Muscle of arm (tissue), 12 donors: ENCODE data around the gene ZBTB3. TPM values are rescaled to one million over a fixed set of nuclear protein-coding genes. Genes with fewer than 3 reads are reported as not detected.
A peak's percentile ranks its signal among the peaks of the same experiment; 100 is the strongest.
"Not testable (repeated sequence)": the region's sequence is repeated elsewhere in the genome, so short reads cannot be mapped to it uniquely, and the experiment has no call there.

Experiments used
- DNase-seq: peaks from one replicate; pipeline ENCODE4 v3.0.0-alpha.2; 2013
- polyA plus RNA-seq, 12 donors: library from polyadenylated mRNA; unstranded; fragments of 120-200 nt; gene quantifications; one replicate each; pipeline ENCODE4 v1.2.1, GENCODE V29; 2013; ENCODE audit not compliant: insufficient read length in 12 of 12

ZBTB3 gene
- polyA plus RNA-seq, 12 donors, result 3.1 to 5.1 (median 4.2) TPM; not detected in 2

- DNase-seq, result no peak
Observed at GRCh38 chr11:62716206-62716605, 37.8 kb downstream of the ZBTB3 start.

- no peak for DNase-seq
Observed at GRCh38 chr11:62715150-62716130, 38.5 kb downstream of the ZBTB3 start.

GRCh38 chr11:62713343-62713742 is 40.6 kb downstream of the ZBTB3 start:
- DNase-seq, result no peak

- DNase-seq, result no peak
Observed at GRCh38 chr11:62712861-62713260, 41.1 kb downstream of the ZBTB3 start.

- no peak for DNase-seq
Observed at GRCh38 chr11:62712276-62712812, 41.6 kb downstream of the ZBTB3 start.

GRCh38 chr11:62710001-62710345 is 44.0 kb downstream of the ZBTB3 start:
- no peak for DNase-seq

- DNase-seq, result peak; percentile 99
Observed at GRCh38 chr11:62709247-62710000, 44.5 kb downstream of the ZBTB3 start.

- no peak for DNase-seq
Observed at GRCh38 chr11:62708793-62709192, 45.2 kb downstream of the ZBTB3 start.

- no peak for DNase-seq
Observed at GRCh38 chr11:62708392-62708791, 45.6 kb downstream of the ZBTB3 start.

GRCh38 chr11:62707277-62707861 is 46.6 kb downstream of the ZBTB3 start, which contains the start of the genes BSCL2 and GNG3:
BSCL2 (minus strand) TSS chr11:62707424; CDS start chr11:62707195, 229 bp downstream.
GNG3 (plus strand) TSS chr11:62707676; CDS start chr11:62708296, 620 bp downstream.
- DNase-seq, result no peak

GRCh38 chr11:62706850-62707247 is 47.1 kb downstream of the ZBTB3 start:
- no peak for DNase-seq

- DNase-seq, result peak; percentile 90
Observed at GRCh38 chr11:62705880-62706849, 47.8 kb downstream of the ZBTB3 start.

GRCh38 chr11:62705413-62705812 is 48.5 kb downstream of the ZBTB3 start:
- no peak for DNase-seq

- DNase-seq, result not testable (repeated sequence)
Observed at GRCh38 chr11:62703921-62704320, 50.0 kb downstream of the ZBTB3 start.

- no peak for DNase-seq
Observed at GRCh38 chr11:62702246-62702645, 51.7 kb downstream of the ZBTB3 start.

Other genes with a start within 250 kb of the ZBTB3 start
- 100 to 1,000 TPM; 101 to 395 (median 301) TPM for gene AHNAK, start 207.4 kb downstream of the ZBTB3 start, polyA plus RNA-seq
- gene EEF1G, start 180.3 kb downstream of the ZBTB3 start, polyA plus RNA-seq, result 1,000 to 10,000 TPM in 11 of 12 donors, 100 to 1,000 TPM in 1; 357 to 3,515 (median 3,174) TPM
- gene TUT1, start 162.6 kb downstream of the ZBTB3 start, polyA plus RNA-seq, result 10 to 100 TPM in 10 of 12 donors, 1 to 10 TPM in 1, not detected in 1; 7.8 to 17.4 (median 14.4) TPM
- gene MTA2, start 152.3 kb downstream of the ZBTB3 start, polyA plus RNA-seq, result 100 to 1,000 TPM in 1 of 12 donors, 10 to 100 TPM in 11; 29.1 to 168 (median 45.1) TPM
- gene EML3, start 141.4 kb downstream of the ZBTB3 start, polyA plus RNA-seq, result 10 to 100 TPM in 11 of 12 donors, not detected in 1; 12.1 to 35.5 (median 16.2) TPM
- 1 to 10 TPM in 9 of 12 donors, under 1 TPM in 1, not detected in 2; 0.87 to 3.2 (median 1.6) TPM for gene ROM1, start 140.9 kb downstream of the ZBTB3 start, polyA plus RNA-seq
- 10 to 100 TPM in 11 of 12 donors, not detected in 1; 13.2 to 40.2 (median 15.7) TPM for gene B3GAT3, start 132.2 kb downstream of the ZBTB3 start, polyA plus RNA-seq
- 100 to 1,000 TPM; 131 to 283 (median 176) TPM for gene GANAB, start 107.5 kb downstream of the ZBTB3 start, polyA plus RNA-seq
- gene INTS5, start 100.9 kb downstream of the ZBTB3 start, polyA plus RNA-seq, result 10 to 100 TPM in 7 of 12 donors, 1 to 10 TPM in 4, not detected in 1; 8.0 to 13.0 (median 10.7) TPM
- gene C11orf98, start 89.0 kb downstream of the ZBTB3 start, polyA plus RNA-seq, result 10 to 100 TPM in 11 of 12 donors, not detected in 1; 27.4 to 66.5 (median 34.9) TPM
- 1 to 10 TPM in 10 of 12 donors, not detected in 2; 2.3 to 3.6 (median 2.8) TPM for gene CSKMT, start 88.8 kb downstream of the ZBTB3 start, polyA plus RNA-seq
- gene UQCC3, start 82.5 kb downstream of the ZBTB3 start, polyA plus RNA-seq, result 1 to 10 TPM in 10 of 12 donors, not detected in 2; 4.2 to 6.5 (median 4.7) TPM
- 1 to 10 TPM in 11 of 12 donors, not detected in 1; 3.3 to 9.5 (median 6.4) TPM for gene LBHD1, start 81.9 kb downstream of the ZBTB3 start, polyA plus RNA-seq
- 100 to 1,000 TPM in 11 of 12 donors, not detected in 1; 110 to 172 (median 124) TPM for gene UBXN1, start 75.1 kb downstream of the ZBTB3 start, polyA plus RNA-seq
- gene LRRN4CL, start 64.6 kb downstream of the ZBTB3 start, polyA plus RNA-seq, result 10 to 100 TPM in 11 of 12 donors, not detected in 1; 13.6 to 31.1 (median 17.5) TPM
- gene BSCL2, start 46.7 kb downstream of the ZBTB3 start, polyA plus RNA-seq, result 10 to 100 TPM in 11 of 12 donors, not detected in 1; 16.3 to 71.7 (median 23.7) TPM
- gene GNG3, start 46.5 kb downstream of the ZBTB3 start, polyA plus RNA-seq, result 1 to 10 TPM in 1 of 12 donors, under 1 TPM in 8, not detected in 3; 0.34 to 1.2 (median 0.70) TPM
- 10 to 100 TPM in 11 of 12 donors, not detected in 1; 40.6 to 57.1 (median 49.4) TPM for gene HNRNPUL2, start 26.7 kb downstream of the ZBTB3 start, polyA plus RNA-seq
- 10 to 100 TPM in 11 of 12 donors, not detected in 1; 26.5 to 59.9 (median 30.2) TPM for gene TTC9C, start 25.7 kb downstream of the ZBTB3 start, polyA plus RNA-seq
- gene POLR2G, start 7.4 kb upstream of the ZBTB3 start, polyA plus RNA-seq, result 100 to 1,000 TPM in 2 of 12 donors, 10 to 100 TPM in 9, not detected in 1; 60.7 to 102 (median 88.3) TPM
- 10 to 100 TPM in 11 of 12 donors, not detected in 1; 11.8 to 67.7 (median 14.6) TPM for gene TAF6L, start 17.2 kb upstream of the ZBTB3 start, polyA plus RNA-seq
- gene TMEM179B, start 33.2 kb upstream of the ZBTB3 start, polyA plus RNA-seq, result 10 to 100 TPM in 11 of 12 donors, not detected in 1; 25.7 to 41.4 (median 28.8) TPM
- gene TMEM223, start 37.8 kb upstream of the ZBTB3 start, polyA plus RNA-seq, result 10 to 100 TPM in 10 of 12 donors, not detected in 2; 11.9 to 16.9 (median 15.1) TPM
- gene NXF1, start 51.3 kb upstream of the ZBTB3 start, polyA plus RNA-seq, result 100 to 1,000 TPM in 1 of 12 donors, 10 to 100 TPM in 10, not detected in 1; 55.0 to 132 (median 69.9) TPM
- 10 to 100 TPM in 11 of 12 donors, not detected in 1; 29.8 to 50.9 (median 34.3) TPM for gene STX5, start 77.9 kb upstream of the ZBTB3 start, polyA plus RNA-seq
- gene TEX54, start 78.7 kb upstream of the ZBTB3 start, polyA plus RNA-seq, result under 1 TPM in 2 of 12 donors, not detected in 10; 0.42 to 0.80 TPM
- 10 to 100 TPM in 11 of 12 donors, not detected in 1; 19.1 to 36.6 (median 30.7) TPM for gene WDR74, start 85.4 kb upstream of the ZBTB3 start, polyA plus RNA-seq
- 100 to 1,000 TPM in 1 of 12 donors, 10 to 100 TPM in 10, not detected in 1; 32.8 to 132 (median 44.9) TPM for gene SLC3A2, start 126.7 kb upstream of the ZBTB3 start, polyA plus RNA-seq
- 1 to 10 TPM in 1 of 12 donors, under 1 TPM in 2, not detected in 9; 0.08 to 1.1 (median 0.48) TPM for gene CHRM1, start 167.2 kb upstream of the ZBTB3 start, polyA plus RNA-seq
- gene SLC22A6, start 230.8 kb upstream of the ZBTB3 start, polyA plus RNA-seq, result under 1 TPM in 3 of 12 donors, not detected in 9; 0.11 to 0.27 (median 0.15) TPM